Measurements from ENCODE around the gene KRTAP4-16. TPM values are rescaled to one million over a fixed set of nuclear protein-coding genes. Genes with fewer than 3 reads are reported as not detected.

Gene KRTAP4-16
- total and polyA plus RNA-seq, 2 of the 8 experiments (the other 6 are each of a cell fraction or from before 2014, with no cell fraction given) = not detected

DNA sequence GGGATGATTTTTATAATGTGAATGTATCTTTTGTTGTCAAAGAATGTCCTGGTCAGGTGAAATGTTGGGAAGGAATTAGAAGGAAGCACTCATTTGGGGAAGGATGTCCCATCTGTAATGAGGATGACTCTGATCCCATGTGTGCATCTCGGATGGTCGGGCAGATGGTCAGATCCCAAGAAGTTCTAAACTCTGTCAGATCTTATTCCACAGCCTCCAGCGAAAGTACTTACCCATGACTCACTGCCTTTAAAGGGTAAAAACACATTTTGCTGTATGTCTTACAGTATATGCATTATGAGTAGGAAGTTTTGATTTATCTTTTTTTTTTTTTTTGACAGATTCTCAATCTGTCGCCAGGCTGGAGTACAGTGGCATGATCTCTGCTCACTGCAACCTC lies 16.7 kb upstream of the KRTAP4-16 start (continued):
- TF ChIP-seq, protein P1, sequence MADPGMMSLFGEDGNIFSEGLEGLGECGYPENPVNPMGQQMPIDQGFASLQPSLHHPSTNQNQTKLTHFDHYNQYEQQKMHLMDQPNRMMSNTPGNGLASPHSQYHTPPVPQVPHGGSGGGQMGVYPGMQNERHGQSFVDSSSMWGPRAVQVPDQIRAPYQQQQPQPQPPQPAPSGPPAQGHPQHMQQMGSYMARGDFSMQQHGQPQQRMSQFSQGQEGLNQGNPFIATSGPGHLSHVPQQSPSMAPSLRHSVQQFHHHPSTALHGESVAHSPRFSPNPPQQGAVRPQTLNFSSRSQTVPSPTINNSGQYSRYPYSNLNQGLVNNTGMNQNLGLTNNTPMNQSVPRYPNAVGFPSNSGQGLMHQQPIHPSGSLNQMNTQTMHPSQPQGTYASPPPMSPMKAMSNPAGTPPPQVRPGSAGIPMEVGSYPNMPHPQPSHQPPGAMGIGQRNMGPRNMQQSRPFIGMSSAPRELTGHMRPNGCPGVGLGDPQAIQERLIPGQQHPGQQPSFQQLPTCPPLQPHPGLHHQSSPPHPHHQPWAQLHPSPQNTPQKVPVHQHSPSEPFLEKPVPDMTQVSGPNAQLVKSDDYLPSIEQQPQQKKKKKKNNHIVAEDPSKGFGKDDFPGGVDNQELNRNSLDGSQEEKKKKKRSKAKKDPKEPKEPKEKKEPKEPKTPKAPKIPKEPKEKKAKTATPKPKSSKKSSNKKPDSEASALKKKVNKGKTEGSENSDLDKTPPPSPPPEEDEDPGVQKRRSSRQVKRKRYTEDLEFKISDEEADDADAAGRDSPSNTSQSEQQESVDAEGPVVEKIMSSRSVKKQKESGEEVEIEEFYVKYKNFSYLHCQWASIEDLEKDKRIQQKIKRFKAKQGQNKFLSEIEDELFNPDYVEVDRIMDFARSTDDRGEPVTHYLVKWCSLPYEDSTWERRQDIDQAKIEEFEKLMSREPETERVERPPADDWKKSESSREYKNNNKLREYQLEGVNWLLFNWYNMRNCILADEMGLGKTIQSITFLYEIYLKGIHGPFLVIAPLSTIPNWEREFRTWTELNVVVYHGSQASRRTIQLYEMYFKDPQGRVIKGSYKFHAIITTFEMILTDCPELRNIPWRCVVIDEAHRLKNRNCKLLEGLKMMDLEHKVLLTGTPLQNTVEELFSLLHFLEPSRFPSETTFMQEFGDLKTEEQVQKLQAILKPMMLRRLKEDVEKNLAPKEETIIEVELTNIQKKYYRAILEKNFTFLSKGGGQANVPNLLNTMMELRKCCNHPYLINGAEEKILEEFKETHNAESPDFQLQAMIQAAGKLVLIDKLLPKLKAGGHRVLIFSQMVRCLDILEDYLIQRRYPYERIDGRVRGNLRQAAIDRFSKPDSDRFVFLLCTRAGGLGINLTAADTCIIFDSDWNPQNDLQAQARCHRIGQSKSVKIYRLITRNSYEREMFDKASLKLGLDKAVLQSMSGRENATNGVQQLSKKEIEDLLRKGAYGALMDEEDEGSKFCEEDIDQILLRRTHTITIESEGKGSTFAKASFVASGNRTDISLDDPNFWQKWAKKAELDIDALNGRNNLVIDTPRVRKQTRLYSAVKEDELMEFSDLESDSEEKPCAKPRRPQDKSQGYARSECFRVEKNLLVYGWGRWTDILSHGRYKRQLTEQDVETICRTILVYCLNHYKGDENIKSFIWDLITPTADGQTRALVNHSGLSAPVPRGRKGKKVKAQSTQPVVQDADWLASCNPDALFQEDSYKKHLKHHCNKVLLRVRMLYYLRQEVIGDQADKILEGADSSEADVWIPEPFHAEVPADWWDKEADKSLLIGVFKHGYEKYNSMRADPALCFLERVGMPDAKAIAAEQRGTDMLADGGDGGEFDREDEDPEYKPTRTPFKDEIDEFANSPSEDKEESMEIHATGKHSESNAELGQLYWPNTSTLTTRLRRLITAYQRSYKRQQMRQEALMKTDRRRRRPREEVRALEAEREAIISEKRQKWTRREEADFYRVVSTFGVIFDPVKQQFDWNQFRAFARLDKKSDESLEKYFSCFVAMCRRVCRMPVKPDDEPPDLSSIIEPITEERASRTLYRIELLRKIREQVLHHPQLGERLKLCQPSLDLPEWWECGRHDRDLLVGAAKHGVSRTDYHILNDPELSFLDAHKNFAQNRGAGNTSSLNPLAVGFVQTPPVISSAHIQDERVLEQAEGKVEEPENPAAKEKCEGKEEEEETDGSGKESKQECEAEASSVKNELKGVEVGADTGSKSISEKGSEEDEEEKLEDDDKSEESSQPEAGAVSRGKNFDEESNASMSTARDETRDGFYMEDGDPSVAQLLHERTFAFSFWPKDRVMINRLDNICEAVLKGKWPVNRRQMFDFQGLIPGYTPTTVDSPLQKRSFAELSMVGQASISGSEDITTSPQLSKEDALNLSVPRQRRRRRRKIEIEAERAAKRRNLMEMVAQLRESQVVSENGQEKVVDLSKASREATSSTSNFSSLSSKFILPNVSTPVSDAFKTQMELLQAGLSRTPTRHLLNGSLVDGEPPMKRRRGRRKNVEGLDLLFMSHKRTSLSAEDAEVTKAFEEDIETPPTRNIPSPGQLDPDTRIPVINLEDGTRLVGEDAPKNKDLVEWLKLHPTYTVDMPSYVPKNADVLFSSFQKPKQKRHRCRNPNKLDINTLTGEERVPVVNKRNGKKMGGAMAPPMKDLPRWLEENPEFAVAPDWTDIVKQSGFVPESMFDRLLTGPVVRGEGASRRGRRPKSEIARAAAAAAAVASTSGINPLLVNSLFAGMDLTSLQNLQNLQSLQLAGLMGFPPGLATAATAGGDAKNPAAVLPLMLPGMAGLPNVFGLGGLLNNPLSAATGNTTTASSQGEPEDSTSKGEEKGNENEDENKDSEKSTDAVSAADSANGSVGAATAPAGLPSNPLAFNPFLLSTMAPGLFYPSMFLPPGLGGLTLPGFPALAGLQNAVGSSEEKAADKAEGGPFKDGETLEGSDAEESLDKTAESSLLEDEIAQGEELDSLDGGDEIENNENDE (IDR thresholded peaks at IDR 0.05; ENCODE audit: insufficient replicate concordance, low read length) = no peak
- no peak for TF ChIP-seq TBP (IDR thresholded peaks at IDR 0.05; ENCODE audit: low read depth, low read length)
- no peak for TF ChIP-seq RXRA (IDR thresholded peaks at IDR 0.05; ENCODE audit: insufficient read depth, low read depth, low read length)
- TF ChIP-seq ASH2L (IDR thresholded peaks at IDR 0.05; ENCODE audit: low read length) = no peak
- TF ChIP-seq SIRT6 (IDR thresholded peaks at IDR 0.05; ENCODE audit: low read length) = no peak
- no peak for TF ChIP-seq EZH2 (IDR thresholded peaks at IDR 0.05; ENCODE audit: low read depth, low read length, severe bottlenecking)
- no peak for TF ChIP-seq KDM1A (IDR thresholded peaks at IDR 0.05; ENCODE audit: borderline replicate concordance, low read length)
- no peak for TF ChIP-seq SP2 (IDR thresholded peaks at IDR 0.05; ENCODE audit: low read length)
- no peak for TF ChIP-seq NANOG (IDR thresholded peaks at IDR 0.05; ENCODE audit: insufficient read depth, low read depth, low read length, poor library complexity, severe bottlenecking)
- no peak for TF ChIP-seq SIX5 (IDR thresholded peaks at IDR 0.05; ENCODE audit: low read depth, low read length)
